Neural cell (in vitro differentiated cells): ENCODE results near the gene LRRC4B. TPM values are rescaled to one million over a fixed set of nuclear protein-coding genes. Genes with fewer than 3 reads are reported as not detected.

Experiments used
- H2AFZ ChIP-seq: fragments of 200-600, 300-800 bp; sonication (generic), shearing (Covaris generic); 2 replicates; pipeline ENCODE4 v1.6.0; 2014; ENCODE audit warnings: low read depth, mild to moderate bottlenecking, antibody characterized with exemption, low read length, moderate library complexity
- H3F3A ChIP-seq: fragments of 200-600 bp; shearing (Covaris generic); 2 replicates; pipeline ENCODE4 v1.6.1; 2016; ENCODE audit warnings: mild to moderate bottlenecking, moderate library complexity, mixed read lengths, antibody characterized with exemption, low read length; ENCODE audit not compliant: insufficient read depth, poor library complexity, severe bottlenecking
- H3K27ac ChIP-seq: fragments of 200-600, 300-800 bp; sonication (generic), shearing (Covaris generic); 2 replicates; pipeline ENCODE4 v1.5.1; 2014; ENCODE audit warnings: mild to moderate bottlenecking, low read length, moderate library complexity
- H3K27me3 ChIP-seq: fragments of 300-800, 200-600 bp; sonication (generic), shearing (Covaris generic); 2 replicates; pipeline ENCODE4 v1.6.0; 2014; ENCODE audit warnings: mild to moderate bottlenecking, low read depth, low read length, moderate library complexity; ENCODE audit not compliant: insufficient read depth
- H3K36me3 ChIP-seq: fragments of 300-800, 200-600 bp; sonication (generic), shearing (Covaris generic); 2 replicates; pipeline ENCODE4 v1.5.1; 2014; ENCODE audit warnings: mild to moderate bottlenecking, antibody characterized with exemption, low read length, moderate library complexity; ENCODE audit not compliant: insufficient read depth
- H3K4me2 ChIP-seq: fragments of 300-800, 200-600 bp; sonication (generic), shearing (Covaris generic); 2 replicates; pipeline ENCODE4 v1.6.0; 2014; ENCODE audit warnings: mild to moderate bottlenecking, low read length
- H3K4me3 ChIP-seq: fragments of 300-800, 200-600 bp; sonication (generic), shearing (Covaris generic); 2 replicates; pipeline ENCODE4 v1.5.1; 2014; ENCODE audit warnings: mild to moderate bottlenecking, low read length, moderate library complexity
- H3K79me2 ChIP-seq: fragments of 200-600 bp; shearing (Covaris generic); replicated peaks from 2 replicates; pipeline ENCODE4 v1.6.0; 2014; ENCODE audit warnings: mild to moderate bottlenecking, low read length, moderate library complexity; ENCODE audit not compliant: insufficient read depth
- H3K9ac ChIP-seq: fragments of 300-800, 200-600 bp; sonication (generic), shearing (Covaris generic); 2 replicates; pipeline ENCODE4 v1.6.1; 2016; ENCODE audit warnings: mild to moderate bottlenecking, low read length, mixed read lengths
- H3K9me2 ChIP-seq: fragments of 200-600 bp; shearing (Covaris generic); 2 replicates; pipeline ENCODE4 v1.6.1; 2016; ENCODE audit warnings: mild to moderate bottlenecking, low read length, mixed read lengths; ENCODE audit not compliant: insufficient read depth
- H3K9me3 ChIP-seq: fragments of 200-600, 300-800 bp; sonication (generic), shearing (Covaris generic); 2 replicates; pipeline ENCODE4 v1.6.1; 2016; ENCODE audit warnings: mild to moderate bottlenecking, mixed run types, low read length, moderate library complexity, mixed read lengths
- H4K20me1 ChIP-seq: fragments of 200-600 bp; shearing (Covaris generic); 2 replicates; pipeline ENCODE4 v1.6.1; 2016; ENCODE audit warnings: mild to moderate bottlenecking, mixed run types; ENCODE audit not compliant: insufficient read depth
- CTCF ChIP-seq: fragments of 450-650 bp; IDR thresholded peaks from 2 replicates; pipeline ENCODE4 v1.5.1; 2014; ENCODE audit warnings: antibody characterized with exemption, mild to moderate bottlenecking, moderate library complexity; ENCODE audit not compliant: poor library complexity, severe bottlenecking
- EP300 ChIP-seq: fragments of 450-650 bp; conservative IDR thresholded peaks from 2 replicates; pipeline ENCODE4 v1.6.1; 2014; ENCODE audit warnings: antibody characterized with exemption, mild to moderate bottlenecking, moderate library complexity; ENCODE audit not compliant: poor library complexity, severe bottlenecking
- EZH2 ChIP-seq: fragments of 200-600, 300-800 bp; shearing (Covaris generic), sonication (generic); IDR thresholded peaks from 2 replicates; pipeline ENCODE4 v1.6.1; 2014; ENCODE audit warnings: antibody characterized with exemption, low read length, borderline replicate concordance, mild to moderate bottlenecking; ENCODE audit not compliant: insufficient read depth, poor library complexity, severe bottlenecking
- MXI1 ChIP-seq: fragments of 450-650 bp; conservative IDR thresholded peaks from 2 replicates; pipeline ENCODE4 v1.6.1; 2014; ENCODE audit warnings: antibody characterized with exemption, mild to moderate bottlenecking; ENCODE audit not compliant: poor library complexity, severe bottlenecking
- POLR2AphosphoS5 ChIP-seq: IDR thresholded peaks from 2 replicates; pipeline ENCODE4 v1.6.1; 2012
- RAD21 ChIP-seq: fragments of 450-650 bp; conservative IDR thresholded peaks from 2 replicates; pipeline ENCODE4 v1.6.1; 2014; ENCODE audit warnings: antibody characterized with exemption, mild to moderate bottlenecking, moderate library complexity
- REST ChIP-seq: IDR thresholded peaks from 2 replicates; pipeline ENCODE4 v1.6.1; 2012; ENCODE audit warnings: borderline replicate concordance
- SMC3 ChIP-seq: fragments of 450-650 bp; conservative IDR thresholded peaks from 2 replicates; pipeline ENCODE4 v1.6.1; 2014; ENCODE audit warnings: antibody characterized with exemption, mild to moderate bottlenecking, moderate library complexity; ENCODE audit not compliant: poor library complexity
- TAF1 ChIP-seq: IDR thresholded peaks from 2 replicates; pipeline ENCODE4 v1.6.1; 2012; ENCODE audit warnings: low read depth
- polyA plus RNA-seq: library from polyadenylated mRNA; depleted of rRNA; stranded (reverse); fragments of >200 nt; gene quantifications from 2 replicates; pipeline ENCODE4 v1.2.3, GENCODE V29; 2014

Gene LRRC4B
- polyA plus RNA-seq, 1 donor from 2014 or later, result 83.1 TPM

DNA sequence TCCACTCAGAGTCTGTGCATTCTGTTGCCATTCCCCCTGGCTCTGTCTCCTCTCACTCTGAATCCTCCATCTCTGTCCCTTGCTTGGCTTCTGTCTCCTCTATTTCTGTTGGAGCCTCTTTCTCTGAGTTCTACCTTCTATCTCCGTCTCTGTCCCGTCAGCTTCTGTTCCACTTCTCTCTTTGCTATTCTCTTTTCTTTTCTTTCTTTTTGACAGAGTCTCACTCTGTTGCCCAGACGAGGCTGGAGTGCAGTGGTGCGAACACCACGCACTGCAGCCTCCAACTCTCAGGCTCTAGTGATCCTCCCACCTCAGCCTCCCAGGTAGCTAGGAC is 33.8 kb upstream of the LRRC4B start:
- TF ChIP-seq SMC3, result no peak
- no peak for TF ChIP-seq REST
- no peak for TF ChIP-seq POLR2AphosphoS5
- TF ChIP-seq CTCF, result no peak
- TF ChIP-seq MXI1, result no peak
- TF ChIP-seq TAF1, result no peak
- no peak for TF ChIP-seq RAD21
- TF ChIP-seq EZH2, result no peak
- no peak for TF ChIP-seq EP300
- H3K27ac ChIP-seq, result no peak overlapping the region
- H3K79me2 ChIP-seq, result no peaks in the 10 kb centered on the region
- H3K9me3 ChIP-seq, result peaks cover 4% of the 10 kb centered on the region
- no peak overlapping the region for H3K4me2 ChIP-seq
- H3K4me3 ChIP-seq, result no peak overlapping the region
- H4K20me1 ChIP-seq, result no peaks in the 10 kb centered on the region
- no peaks in the 10 kb centered on the region for H3F3A ChIP-seq
- no peak overlapping the region for H3K9ac ChIP-seq
- H3K9me2 ChIP-seq, result no peaks in the 10 kb centered on the region
- H3K27me3 ChIP-seq, result peaks cover 23% of the 10 kb centered on the region
- no peak overlapping the region for H2AFZ ChIP-seq
- H3K36me3 ChIP-seq, result no peaks in the 10 kb centered on the region

DNA sequence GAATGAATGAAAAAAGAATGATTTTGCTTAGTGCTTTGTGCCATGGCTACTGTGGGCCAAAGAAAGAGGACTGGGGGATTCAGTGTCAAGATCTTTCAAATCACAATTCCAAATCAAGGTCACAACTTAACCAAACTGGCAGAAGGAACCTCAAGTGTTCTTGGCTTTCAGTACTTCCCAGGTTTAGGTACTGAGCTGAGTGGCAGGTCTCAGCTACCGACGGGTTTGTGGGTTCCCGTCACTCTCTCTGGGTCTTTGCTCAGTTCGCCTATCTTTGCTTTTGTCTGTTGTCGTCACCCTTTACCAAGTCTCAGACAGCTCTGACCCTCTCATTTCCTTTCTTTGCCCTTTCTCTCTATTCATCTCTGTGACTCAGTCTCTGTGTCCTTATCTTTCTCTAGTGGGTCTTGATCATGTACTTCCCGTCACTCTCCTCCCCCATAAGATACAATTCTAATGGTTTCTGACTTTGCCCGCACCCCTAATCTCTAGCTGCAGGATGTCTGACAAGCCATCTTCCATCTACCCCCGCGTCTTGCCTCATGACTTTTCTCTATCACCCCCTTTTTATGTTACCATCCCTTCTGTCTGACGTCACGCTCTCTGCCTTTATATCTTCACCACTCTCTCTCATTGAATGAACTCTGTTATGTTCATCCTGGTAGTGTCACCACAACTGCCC is 33.3 kb upstream of the LRRC4B start:
- Histone ChIP-seq H3K9ac (no peak overlapping the region), H3K27me3 (peaks cover 19% of the 10 kb centered on the region), H3K27ac (no peak overlapping the region), H3K9me2 (no peaks in the 10 kb centered on the region), H3K4me2 (no peak overlapping the region), H3F3A (no peaks in the 10 kb centered on the region), H3K79me2 (no peaks in the 10 kb centered on the region), H2AFZ (no peak overlapping the region), H3K4me3 (no peak overlapping the region), H3K36me3 (no peaks in the 10 kb centered on the region), H3K9me3 (peaks cover 3% of the 10 kb centered on the region), H4K20me1 (no peaks in the 10 kb centered on the region)
- TF ChIP-seq MXI1 (no peak), REST (no peak), TAF1 (no peak), POLR2AphosphoS5 (no peak), RAD21 (no peak), EP300 (no peak), EZH2 (no peak)
